WTC11 (cell line): Measurements from ENCODE around the gene MRPL55.

Experiments used
- ATF1 ChIP-seq: sonication (generic); formaldehyde crosslinking; IDR thresholded peaks from 2 replicates; pipeline ENCODE4 v1.8.1; 2023; ENCODE audit warnings: mild to moderate bottlenecking, moderate library complexity, missing genetic modification reagents
- CREM ChIP-seq: sonication (generic); formaldehyde crosslinking; IDR thresholded peaks from 2 replicates; pipeline ENCODE4 v1.8.1; 2022; ENCODE audit warnings: mild to moderate bottlenecking, missing genetic modification reagents, moderate library complexity
- E2F5 ChIP-seq: sonication (generic); formaldehyde crosslinking; IDR thresholded peaks from 2 replicates; pipeline ENCODE4 v1.8.1; 2022; ENCODE audit warnings: mild to moderate bottlenecking, moderate library complexity, missing genetic modification reagents
- ELF4 ChIP-seq: sonication (generic); formaldehyde crosslinking; IDR thresholded peaks from 2 replicates; pipeline ENCODE4 v1.8.1; 2022; ENCODE audit warnings: low read depth, mild to moderate bottlenecking, moderate library complexity, missing genetic modification reagents
- ESRRA ChIP-seq: sonication (generic); formaldehyde crosslinking; IDR thresholded peaks from 2 replicates; pipeline ENCODE4 v1.8.1; 2022; ENCODE audit warnings: mild to moderate bottlenecking, missing genetic modification reagents, borderline replicate concordance
- MAX ChIP-seq: sonication (generic); formaldehyde crosslinking; IDR thresholded peaks from 2 replicates; pipeline ENCODE4 v1.8.0; 2022; ENCODE audit warnings: mild to moderate bottlenecking, missing genetic modification reagents
- NFE2L1 ChIP-seq: sonication (generic); formaldehyde crosslinking; IDR thresholded peaks from 2 replicates; pipeline ENCODE4 v1.8.1; 2023; ENCODE audit warnings: missing genetic modification reagents
- NR1H2 ChIP-seq: sonication (generic); formaldehyde crosslinking; IDR thresholded peaks from 2 replicates; pipeline ENCODE4 v1.9.0; 2021; ENCODE audit warnings: mild to moderate bottlenecking, moderate library complexity, missing genetic modification reagents
- RORB ChIP-seq: fragments of 250-450 bp; sonication (Bioruptor Pico); IDR thresholded peaks from 2 replicates; pipeline ENCODE4 v1.9.0; 2021; ENCODE audit warnings: mild to moderate bottlenecking
- SP1 ChIP-seq: sonication (generic); formaldehyde crosslinking; conservative IDR thresholded peaks from 2 replicates; pipeline ENCODE4 v1.8.1; 2022; ENCODE audit warnings: missing genetic modification reagents
- TCF7 ChIP-seq: sonication (generic); formaldehyde crosslinking; IDR thresholded peaks from 2 replicates; pipeline ENCODE4 v1.8.0; 2022; ENCODE audit warnings: mild to moderate bottlenecking, low read depth, missing genetic modification reagents, moderate library complexity
- TF ChIP-seq, protein P1 (sequence below): fragments of 200-600 bp; IDR thresholded peaks from 2 replicates; pipeline ENCODE4 v1.8.0; 2022; ENCODE audit warnings: antibody characterized with exemption
- TF ChIP-seq, protein P2 (sequence below): sonication (generic); formaldehyde crosslinking; IDR thresholded peaks from 2 replicates; pipeline ENCODE4 v1.8.1; 2022; ENCODE audit warnings: low read depth, missing genetic modification reagents, borderline replicate concordance
- TF ChIP-seq, protein P3 (sequence below): fragments of 250-450 bp; sonication (Bioruptor Pico); IDR thresholded peaks from 2 replicates; pipeline ENCODE4 v1.8.0; 2021; ENCODE audit warnings: mild to moderate bottlenecking

- TF ChIP-seq, protein P1, sequence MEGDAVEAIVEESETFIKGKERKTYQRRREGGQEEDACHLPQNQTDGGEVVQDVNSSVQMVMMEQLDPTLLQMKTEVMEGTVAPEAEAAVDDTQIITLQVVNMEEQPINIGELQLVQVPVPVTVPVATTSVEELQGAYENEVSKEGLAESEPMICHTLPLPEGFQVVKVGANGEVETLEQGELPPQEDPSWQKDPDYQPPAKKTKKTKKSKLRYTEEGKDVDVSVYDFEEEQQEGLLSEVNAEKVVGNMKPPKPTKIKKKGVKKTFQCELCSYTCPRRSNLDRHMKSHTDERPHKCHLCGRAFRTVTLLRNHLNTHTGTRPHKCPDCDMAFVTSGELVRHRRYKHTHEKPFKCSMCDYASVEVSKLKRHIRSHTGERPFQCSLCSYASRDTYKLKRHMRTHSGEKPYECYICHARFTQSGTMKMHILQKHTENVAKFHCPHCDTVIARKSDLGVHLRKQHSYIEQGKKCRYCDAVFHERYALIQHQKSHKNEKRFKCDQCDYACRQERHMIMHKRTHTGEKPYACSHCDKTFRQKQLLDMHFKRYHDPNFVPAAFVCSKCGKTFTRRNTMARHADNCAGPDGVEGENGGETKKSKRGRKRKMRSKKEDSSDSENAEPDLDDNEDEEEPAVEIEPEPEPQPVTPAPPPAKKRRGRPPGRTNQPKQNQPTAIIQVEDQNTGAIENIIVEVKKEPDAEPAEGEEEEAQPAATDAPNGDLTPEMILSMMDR: no peak
- TF ChIP-seq NR1H2 (CRISPR knock-in tag) (no peak), RORB (CRISPR knock-in tag) (no peak), MAX (no peak), CREM (CRISPR knock-in tag) (no peak), NFE2L1 (CRISPR knock-in tag) (no peak), ATF1 (CRISPR knock-in tag) (no peak), ESRRA (CRISPR knock-in tag) (no peak), TCF7 (CRISPR knock-in tag) (no peak), E2F5 (no peak), SP1 (CRISPR knock-in tag) (no peak), ELF4 (CRISPR knock-in tag) (no peak)
- TF ChIP-seq, protein P2, sequence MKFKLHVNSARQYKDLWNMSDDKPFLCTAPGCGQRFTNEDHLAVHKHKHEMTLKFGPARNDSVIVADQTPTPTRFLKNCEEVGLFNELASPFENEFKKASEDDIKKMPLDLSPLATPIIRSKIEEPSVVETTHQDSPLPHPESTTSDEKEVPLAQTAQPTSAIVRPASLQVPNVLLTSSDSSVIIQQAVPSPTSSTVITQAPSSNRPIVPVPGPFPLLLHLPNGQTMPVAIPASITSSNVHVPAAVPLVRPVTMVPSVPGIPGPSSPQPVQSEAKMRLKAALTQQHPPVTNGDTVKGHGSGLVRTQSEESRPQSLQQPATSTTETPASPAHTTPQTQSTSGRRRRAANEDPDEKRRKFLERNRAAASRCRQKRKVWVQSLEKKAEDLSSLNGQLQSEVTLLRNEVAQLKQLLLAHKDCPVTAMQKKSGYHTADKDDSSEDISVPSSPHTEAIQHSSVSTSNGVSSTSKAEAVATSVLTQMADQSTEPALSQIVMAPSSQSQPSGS (CRISPR knock-in tag): no peak
- TF ChIP-seq, protein P3, sequence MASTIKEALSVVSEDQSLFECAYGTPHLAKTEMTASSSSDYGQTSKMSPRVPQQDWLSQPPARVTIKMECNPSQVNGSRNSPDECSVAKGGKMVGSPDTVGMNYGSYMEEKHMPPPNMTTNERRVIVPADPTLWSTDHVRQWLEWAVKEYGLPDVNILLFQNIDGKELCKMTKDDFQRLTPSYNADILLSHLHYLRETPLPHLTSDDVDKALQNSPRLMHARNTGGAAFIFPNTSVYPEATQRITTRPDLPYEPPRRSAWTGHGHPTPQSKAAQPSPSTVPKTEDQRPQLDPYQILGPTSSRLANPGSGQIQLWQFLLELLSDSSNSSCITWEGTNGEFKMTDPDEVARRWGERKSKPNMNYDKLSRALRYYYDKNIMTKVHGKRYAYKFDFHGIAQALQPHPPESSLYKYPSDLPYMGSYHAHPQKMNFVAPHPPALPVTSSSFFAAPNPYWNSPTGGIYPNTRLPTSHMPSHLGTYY: no peak
Measured at GRCh38 chr1:228064741-228065542, 44.2 kb downstream of the MRPL55 start.
